Smooth muscle cell (in vitro differentiated cells): Measurements from ENCODE around the gene FGB. TPM values are rescaled to one million over a fixed set of nuclear protein-coding genes. Genes with fewer than 3 reads are reported as not detected.

Experiments
- DNase-seq: peaks from one replicate; lab custom pipeline; 2025; ENCODE audit not compliant: unreplicated experiment; lab: John Stamatoyannopoulos, UW
- H2AFZ ChIP-seq: fragments of 200-600 bp; sonication (generic); 2 replicates; pipeline ENCODE4 v1.6.0; 2016; ENCODE audit warnings: antibody characterized with exemption, low read depth, mild to moderate bottlenecking
- H3F3A ChIP-seq: fragments of 200-600 bp; sonication (generic); 2 replicates; pipeline ENCODE4 v1.6.0; 2017; ENCODE audit warnings: antibody characterized with exemption, low read depth
- H3K27ac ChIP-seq: fragments of 200-600 bp; sonication (generic); 2 replicates; pipeline ENCODE4 v1.5.1; 2016; ENCODE audit warnings: low read depth, mild to moderate bottlenecking
- H3K27me3 ChIP-seq: fragments of 200-600 bp; sonication (generic); 2 replicates; pipeline ENCODE4 v1.6.1; 2016; ENCODE audit warnings: low read depth, mild to moderate bottlenecking
- H3K36me3 ChIP-seq: fragments of 200-600 bp; sonication (generic); 2 replicates; pipeline ENCODE4 v1.5.1; 2016; ENCODE audit warnings: low read depth
- H3K4me1 ChIP-seq: fragments of 200-600 bp; sonication (generic); 2 replicates; pipeline ENCODE4 v1.5.1; 2016; ENCODE audit warnings: low read depth
- H3K4me2 ChIP-seq: fragments of 200-600 bp; sonication (generic); 2 replicates; pipeline ENCODE4 v1.6.0; 2016; ENCODE audit warnings: mild to moderate bottlenecking
- H3K4me3 ChIP-seq: fragments of 200-600 bp; sonication (generic); 2 replicates; pipeline ENCODE4 v1.5.1; 2016; ENCODE audit warnings: mild to moderate bottlenecking
- H3K79me2 ChIP-seq: fragments of 200-600 bp; sonication (generic); 2 replicates; pipeline ENCODE4 v1.6.0; 2016; ENCODE audit warnings: low read depth, mild to moderate bottlenecking
- H3K9ac ChIP-seq: fragments of 200-600 bp; sonication (generic); 2 replicates; pipeline ENCODE4 v1.6.0; 2016; ENCODE audit warnings: low read depth
- H3K9me3 ChIP-seq: fragments of 200-600 bp; sonication (generic); replicated peaks from 2 replicates; pipeline ENCODE4 v1.5.1; 2016; ENCODE audit warnings: low read depth
- H4K20me1 ChIP-seq: fragments of 200-600 bp; sonication (generic); 2 replicates; pipeline ENCODE4 v1.6.0; 2016; ENCODE audit warnings: low read depth
- CTCF ChIP-seq: fragments of 200-600 bp; sonication (generic); IDR thresholded peaks from 2 replicates; pipeline ENCODE4 v1.5.1; 2017; ENCODE audit warnings: borderline replicate concordance, mild to moderate bottlenecking, antibody characterized with exemption; ENCODE audit not compliant: insufficient read depth, poor library complexity, severe bottlenecking
- WGBS: methylation state at CpG from one replicate; pipeline ENCODE4 v1.1.7; 2016; ENCODE audit warnings: low lambda C conversion rate; 5-methylcytosine and 5-hydroxymethylcytosine counted together
- polyA plus RNA-seq: library from polyadenylated mRNA; unstranded; fragments of >200 nt; fragmentation: Nextera tagmentation; extraction: Ambion mirVana; gene quantifications from 2 replicates; pipeline ENCODE4 v1.2.1, GENCODE V29; 2016
- total RNA-seq: library from RNA; depleted of rRNA; stranded (reverse); fragments of >200 nt; gene quantifications from 2 replicates; pipeline ENCODE4 v1.2.3, GENCODE V29; 2014

Gene FGB
- total and polyA plus RNA-seq, 2 experiments from 2014 or later: 1.1 TPM; not detected in 1

GRCh38 chr4:154612472-154613414 is 49.9 kb downstream of the FGB start, which contains the start of gene FGG:
Gene FGG, minus strand, starts transcription at chr4:154612656. Its CDS starts 47 bp downstream, at chr4:154612609.
- Histone ChIP-seq H3K4me2 (no peak within 1 kb of the TSS), H3K27ac (no peak within 1 kb of the TSS), H3K4me1 (no peaks in the 10 kb centered on the region), H3K9ac (no peak within 1 kb of the TSS), H4K20me1 (no peaks in the 10 kb centered on the region), H3K4me3 (peak within 1 kb of the TSS; percentile 37), H3K79me2 (no peaks in the 10 kb centered on the region), H3F3A (no peaks in the 10 kb centered on the region), H3K27me3 (peaks cover 23% of the 10 kb centered on the region), H3K36me3 (no peaks in the 10 kb centered on the region), H3K9me3 (no peaks in the 10 kb centered on the region), H2AFZ (no peak within 1 kb of the TSS)
- WGBS: 77% methylated on average over 7 of the region's 7 CpGs
- TF ChIP-seq CTCF: no peak
- no peak for DNase-seq

GRCh38 chr4:154614306-154614705 is 51.5 kb downstream of the FGB start:
- Histone ChIP-seq H3K79me2 (no peaks in the 10 kb centered on the region), H3K9me3 (no peaks in the 10 kb centered on the region), H3K4me1 (no peaks in the 10 kb centered on the region), H3K4me3 (no peak overlapping the region), H3K36me3 (no peaks in the 10 kb centered on the region), H4K20me1 (no peaks in the 10 kb centered on the region), H3K9ac (no peak overlapping the region), H3K27me3 (peaks cover 12% of the 10 kb centered on the region), H3K27ac (no peak overlapping the region), H3F3A (no peaks in the 10 kb centered on the region), H3K4me2 (no peak overlapping the region), H2AFZ (no peak overlapping the region)
- no peak for TF ChIP-seq CTCF
- no peak for DNase-seq

- H3K27ac ChIP-seq: no peak overlapping the region
- no peak for TF ChIP-seq CTCF
- no peaks in the 10 kb centered on the region for H3K79me2 ChIP-seq
- H3K4me1 ChIP-seq: no peaks in the 10 kb centered on the region
- no peaks in the 10 kb centered on the region for H3K9me3 ChIP-seq
- 91% methylated on average over 1 of the region's 1 CpG for WGBS
- H3K4me3 ChIP-seq: no peak overlapping the region
- no peaks in the 10 kb centered on the region for H3F3A ChIP-seq
- H2AFZ ChIP-seq: no peak overlapping the region
- peaks cover 7% of the 10 kb centered on the region for H3K27me3 ChIP-seq
- H4K20me1 ChIP-seq: no peaks in the 10 kb centered on the region
- H3K9ac ChIP-seq: no peak overlapping the region
- H3K36me3 ChIP-seq: no peaks in the 10 kb centered on the region
- H3K4me2 ChIP-seq: no peak overlapping the region
- DNase-seq: no peak
Measured at GRCh38 chr4:154615211-154615610, 52.4 kb downstream of the FGB start.
